ENCODE data around the gene SPNS3. TPM values are rescaled to one million over a fixed set of nuclear protein-coding genes. Genes with fewer than 3 reads are reported as not detected.

Gene SPNS3
- total and polyA plus RNA-seq, 10 of the 15 experiments (the other 5 are each of a cell fraction or from before 2014, with no cell fraction given): 0.16 to 2.6 (median 0.97) TPM

GRCh38 chr17:4527566-4528125, 93.9 kb downstream of the SPNS3 start:
- H3K4me2 ChIP-seq (ENCODE audit: control insufficient read depth, insufficient read depth): no peak overlapping the region
- H4K20me1 ChIP-seq (ENCODE audit: control insufficient read depth, insufficient read depth): no peaks in the 10 kb centered on the region
- intact Hi-C loops (cut with micrococcal nuclease; ENCODE audit: unreplicated experiment) (loop anchor here (10.0 kb wide), 1 partner anchor 103 kb away; no protein-coding TSS in a partner anchor), in situ Hi-C loops (cut with MboI) (no loop called here)
- 61% methylated on average over 12 of the region's 12 CpGs for WGBS (ENCODE audit: insufficient coverage, insufficient replicate concordance, low lambda C conversion rate, missing lambda C conversion rate)
- CTCF ChIA-PET: no interaction called here
- POLR2A ChIA-PET: interaction anchor here (0.8 kb wide), 1 partner anchor 30 kb away, joined by 4 read pairs; no protein-coding TSS in a partner anchor
- no peak overlapping the region for H3K9ac ChIP-seq (ENCODE audit: control insufficient read depth, insufficient read depth, low read length)
- DNase-seq (ENCODE audit: low read depth, low spot score) (no peak), ATAC-seq (no peak), FAIRE-seq (no peak)
- H2AFZ ChIP-seq (ENCODE audit: control insufficient read depth, low read depth, low read length): no peak overlapping the region
- SMC1A ChIA-PET (ENCODE audit: uncharacterized antibody, unreplicated experiment): no interaction called here
- H3K36me3 ChIP-seq (ENCODE audit: control insufficient read depth in 2 of 2, insufficient read depth in 2 of 2, low read length in 1 of 2): no peaks in the 10 kb centered on the region
- RAD21 ChIA-PET (ENCODE audit: unreplicated experiment): no interaction called here
- no peaks in the 10 kb centered on the region for H3K27me3 ChIP-seq (replicated peaks in 1 of 2; ENCODE audit: control insufficient read depth in 2 of 2, insufficient read depth in 2 of 2, low read length in 1 of 2)
- H3K9me3 ChIP-seq (replicated peaks; ENCODE audit: control insufficient read depth, insufficient read depth, low read length): no peaks in the 10 kb centered on the region
- no TSS peak for BruUV-seq (replicated peaks)
- no peak overlapping the region for H3K4me3 ChIP-seq
- H3K4me1 ChIP-seq (ENCODE audit: control insufficient read depth, insufficient read depth, low read length): peaks cover 8% of the 10 kb centered on the region
- H3K79me2 ChIP-seq (ENCODE audit: control insufficient read depth, insufficient read depth, low read length): no peaks in the 10 kb centered on the region
- no peak overlapping the region for H3K27ac ChIP-seq (ENCODE audit: control insufficient read depth, insufficient read depth)
- TF ChIP-seq MYC (IDR thresholded peaks at IDR 0.05; ENCODE audit: insufficient read depth, insufficient read length, insufficient replicate concordance, low read length, severe bottlenecking) (no peak), MEF2A (IDR thresholded peaks at IDR 0.05; ENCODE audit: insufficient read depth, low read depth, low read length) (no peak), RELA (IDR thresholded peaks at IDR 0.05; ENCODE audit: borderline replicate concordance, partially characterized antibody) (no peak), POU2F2 (IDR thresholded peaks at IDR 0.05; ENCODE audit: borderline replicate concordance, low read depth, low read length) (no peak), ATF7 (IDR thresholded peaks at IDR 0.05; ENCODE audit: low read depth) (no peak), JUNB (IDR thresholded peaks at IDR 0.05) (no peak), CHD1 (IDR thresholded peaks at IDR 0.05; ENCODE audit: low read depth, low read length) (no peak), RFX5 (IDR thresholded peaks at IDR 0.05; ENCODE audit: low read depth, low read length) (no peak), CEBPZ (IDR thresholded peaks at IDR 0.05; ENCODE audit: low read depth, low read length) (no peak)
- TF ChIP-seq, protein P1, sequence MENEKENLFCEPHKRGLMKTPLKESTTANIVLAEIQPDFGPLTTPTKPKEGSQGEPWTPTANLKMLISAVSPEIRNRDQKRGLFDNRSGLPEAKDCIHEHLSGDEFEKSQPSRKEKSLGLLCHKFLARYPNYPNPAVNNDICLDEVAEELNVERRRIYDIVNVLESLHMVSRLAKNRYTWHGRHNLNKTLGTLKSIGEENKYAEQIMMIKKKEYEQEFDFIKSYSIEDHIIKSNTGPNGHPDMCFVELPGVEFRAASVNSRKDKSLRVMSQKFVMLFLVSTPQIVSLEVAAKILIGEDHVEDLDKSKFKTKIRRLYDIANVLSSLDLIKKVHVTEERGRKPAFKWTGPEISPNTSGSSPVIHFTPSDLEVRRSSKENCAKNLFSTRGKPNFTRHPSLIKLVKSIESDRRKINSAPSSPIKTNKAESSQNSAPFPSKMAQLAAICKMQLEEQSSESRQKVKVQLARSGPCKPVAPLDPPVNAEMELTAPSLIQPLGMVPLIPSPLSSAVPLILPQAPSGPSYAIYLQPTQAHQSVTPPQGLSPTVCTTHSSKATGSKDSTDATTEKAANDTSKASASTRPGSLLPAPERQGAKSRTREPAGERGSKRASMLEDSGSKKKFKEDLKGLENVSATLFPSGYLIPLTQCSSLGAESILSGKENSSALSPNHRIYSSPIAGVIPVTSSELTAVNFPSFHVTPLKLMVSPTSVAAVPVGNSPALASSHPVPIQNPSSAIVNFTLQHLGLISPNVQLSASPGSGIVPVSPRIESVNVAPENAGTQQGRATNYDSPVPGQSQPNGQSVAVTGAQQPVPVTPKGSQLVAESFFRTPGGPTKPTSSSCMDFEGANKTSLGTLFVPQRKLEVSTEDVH (IDR thresholded peaks at IDR 0.05; ENCODE audit: low read depth, partially characterized antibody): no peak
- TF ChIP-seq, protein P2, sequence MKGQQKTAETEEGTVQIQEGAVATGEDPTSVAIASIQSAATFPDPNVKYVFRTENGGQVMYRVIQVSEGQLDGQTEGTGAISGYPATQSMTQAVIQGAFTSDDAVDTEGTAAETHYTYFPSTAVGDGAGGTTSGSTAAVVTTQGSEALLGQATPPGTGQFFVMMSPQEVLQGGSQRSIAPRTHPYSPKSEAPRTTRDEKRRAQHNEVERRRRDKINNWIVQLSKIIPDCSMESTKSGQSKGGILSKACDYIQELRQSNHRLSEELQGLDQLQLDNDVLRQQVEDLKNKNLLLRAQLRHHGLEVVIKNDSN (IDR thresholded peaks at IDR 0.05; ENCODE audit: borderline replicate concordance, extremely low read length, insufficient read depth, low read depth, low read length): no peak
- TF ChIP-seq, protein P3, sequence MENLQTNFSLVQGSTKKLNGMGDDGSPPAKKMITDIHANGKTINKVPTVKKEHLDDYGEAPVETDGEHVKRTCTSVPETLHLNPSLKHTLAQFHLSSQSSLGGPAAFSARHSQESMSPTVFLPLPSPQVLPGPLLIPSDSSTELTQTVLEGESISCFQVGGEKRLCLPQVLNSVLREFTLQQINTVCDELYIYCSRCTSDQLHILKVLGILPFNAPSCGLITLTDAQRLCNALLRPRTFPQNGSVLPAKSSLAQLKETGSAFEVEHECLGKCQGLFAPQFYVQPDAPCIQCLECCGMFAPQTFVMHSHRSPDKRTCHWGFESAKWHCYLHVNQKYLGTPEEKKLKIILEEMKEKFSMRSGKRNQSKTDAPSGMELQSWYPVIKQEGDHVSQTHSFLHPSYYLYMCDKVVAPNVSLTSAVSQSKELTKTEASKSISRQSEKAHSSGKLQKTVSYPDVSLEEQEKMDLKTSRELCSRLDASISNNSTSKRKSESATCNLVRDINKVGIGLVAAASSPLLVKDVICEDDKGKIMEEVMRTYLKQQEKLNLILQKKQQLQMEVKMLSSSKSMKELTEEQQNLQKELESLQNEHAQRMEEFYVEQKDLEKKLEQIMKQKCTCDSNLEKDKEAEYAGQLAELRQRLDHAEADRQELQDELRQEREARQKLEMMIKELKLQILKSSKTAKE (IDR thresholded peaks at IDR 0.05; ENCODE audit: low read depth, poor library complexity, severe bottlenecking): no peak
